Measurements from ENCODE around the gene JPT2.
"Not testable (repeated sequence)": the region's sequence is repeated elsewhere in the genome, so short reads cannot be mapped to it uniquely, and the experiment has no call there.

The JPT2 gene

DNA sequence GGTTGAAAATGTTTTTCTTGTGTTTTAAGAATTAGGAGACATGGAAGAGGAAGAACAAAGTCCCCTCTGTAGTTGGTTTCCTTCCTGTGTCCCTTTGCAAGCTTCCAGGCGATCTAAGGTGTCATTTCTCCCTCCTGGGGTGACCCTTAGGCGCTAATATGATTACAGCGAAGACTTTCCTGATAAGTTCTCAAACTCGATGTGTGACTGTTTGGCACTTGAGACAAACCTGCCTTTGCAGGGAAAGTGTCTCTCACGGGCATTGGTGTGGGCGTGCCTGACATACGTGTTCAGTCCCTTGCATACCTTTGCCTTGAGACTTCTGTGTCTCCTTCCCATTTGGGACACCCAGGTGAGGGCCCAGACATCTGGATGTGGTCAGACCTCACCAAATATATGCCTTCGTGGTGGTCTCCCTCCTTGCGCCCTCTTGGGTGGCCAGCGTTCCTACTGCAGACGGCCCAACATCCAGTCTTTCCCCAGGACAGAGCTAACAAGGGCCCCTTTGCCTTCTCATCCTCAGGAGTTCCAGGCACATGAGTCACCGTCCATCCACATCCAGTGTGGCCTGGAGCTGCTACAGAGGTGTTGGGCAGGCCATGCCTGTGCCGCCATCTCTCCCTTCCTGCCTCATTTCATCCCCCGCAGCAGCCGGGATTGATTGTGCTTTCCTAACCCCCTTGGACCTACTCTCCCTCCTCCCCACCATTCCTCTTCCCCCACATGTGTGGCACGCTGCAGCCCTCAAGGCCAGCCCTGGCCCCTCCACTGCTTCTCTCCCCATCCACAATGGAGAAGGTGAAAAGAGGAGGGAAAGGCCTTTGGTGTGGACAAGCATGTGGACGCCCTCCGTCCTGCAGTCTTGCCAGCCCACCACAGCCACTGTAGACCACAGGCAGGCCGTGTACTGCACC lies 3.1 kb upstream of the JPT2 start:
- DNase-seq (ENCODE audit: low read depth) = no peak

DNA sequence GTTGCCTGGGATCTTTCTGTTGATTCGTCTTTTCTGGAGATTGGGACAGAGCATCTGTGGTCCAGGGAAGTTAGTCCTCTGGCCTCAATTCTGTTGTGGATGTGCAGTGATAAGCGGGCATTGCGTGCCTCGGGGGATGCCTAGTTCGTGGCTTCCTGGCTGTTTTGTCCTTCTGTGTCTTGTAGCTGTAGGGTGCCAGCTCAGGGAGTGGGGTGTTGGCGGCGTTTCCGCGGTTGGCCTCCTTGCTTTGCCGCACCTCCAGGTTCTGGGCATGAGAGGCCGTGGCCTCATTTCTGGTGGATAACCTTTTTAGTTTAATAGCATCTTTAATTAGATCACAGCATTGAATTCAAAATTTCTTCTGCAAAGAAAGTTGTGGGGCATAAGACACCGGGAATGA lies 1.4 kb upstream of the JPT2 start:
- no peak for DNase-seq (ENCODE audit: low read depth)

DNA sequence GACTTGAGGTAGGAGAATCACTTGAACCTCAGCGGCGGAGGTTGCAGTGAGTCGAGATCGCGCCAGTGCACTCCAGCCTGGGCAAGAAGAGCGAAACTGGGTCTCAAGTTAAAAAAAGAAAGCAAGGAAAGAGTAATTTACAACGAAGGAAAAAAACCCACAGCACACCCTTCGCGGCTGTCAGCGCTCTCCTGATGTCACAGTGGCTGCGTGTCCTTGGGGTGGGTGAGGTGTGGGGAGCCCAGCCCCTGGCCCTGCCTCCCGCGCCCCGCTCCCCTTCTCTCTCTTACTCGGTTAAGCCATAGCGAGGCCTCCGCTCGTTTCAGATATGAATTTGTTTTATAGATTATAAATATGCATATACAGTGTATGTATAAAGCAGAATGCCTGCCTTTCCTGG lies 740 bp upstream of the JPT2 start:
- DNase-seq (ENCODE audit: low read depth) = no peak

DNA sequence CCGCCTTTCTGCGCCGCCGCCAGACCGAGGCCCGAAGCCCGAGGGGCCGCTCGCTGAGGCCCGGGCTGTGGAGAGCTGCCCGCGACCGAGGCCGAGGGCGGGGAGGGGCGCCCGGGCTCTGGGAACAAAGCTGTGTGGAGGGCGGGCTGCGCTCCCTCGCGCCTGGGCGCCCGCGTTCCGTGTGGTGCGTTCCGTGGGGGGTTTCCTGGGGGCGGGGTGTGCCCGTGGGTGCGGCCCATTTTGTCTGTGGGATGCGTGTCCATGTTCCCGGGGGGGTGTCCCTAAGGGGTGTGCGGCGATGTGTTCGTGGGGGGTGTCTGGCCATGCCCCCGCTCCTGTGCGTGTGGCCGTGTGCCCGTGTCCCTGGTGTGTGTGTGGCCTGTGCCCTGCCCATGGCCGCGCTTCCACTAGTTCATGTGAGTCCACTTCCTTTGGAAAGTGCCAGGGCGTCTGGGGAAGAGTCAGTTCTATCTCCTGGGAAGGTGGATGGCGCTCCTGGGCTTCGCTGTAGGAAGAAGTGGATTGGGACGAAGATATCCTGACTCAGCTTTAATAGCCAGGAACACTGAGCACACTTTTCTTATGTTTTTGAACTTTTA lies 520 bp downstream of the JPT2 start:
- DNase-seq (ENCODE audit: low read depth) = peak; percentile 20

DNA sequence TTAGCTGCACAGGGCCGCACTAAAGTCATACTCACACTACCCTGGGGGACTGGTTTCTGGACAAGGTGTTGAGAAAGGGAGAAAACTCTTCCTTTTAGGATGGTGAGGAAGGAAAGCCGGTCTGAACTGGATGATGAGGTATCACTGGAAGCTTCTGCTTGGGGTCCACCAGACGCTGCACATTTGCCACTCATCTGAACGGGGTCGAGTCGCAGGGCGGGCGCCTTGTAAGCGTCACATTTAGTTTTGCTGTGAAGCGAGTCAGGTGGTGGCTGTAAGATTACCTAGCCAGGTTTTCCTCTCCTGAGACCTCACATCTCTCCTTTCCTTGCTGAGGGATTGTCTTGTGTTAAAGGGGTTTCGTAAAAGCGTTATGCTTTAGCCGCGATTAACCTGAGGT lies 2.3 kb downstream of the JPT2 start:
- DNase-seq (ENCODE audit: low read depth) = no peak

DNA sequence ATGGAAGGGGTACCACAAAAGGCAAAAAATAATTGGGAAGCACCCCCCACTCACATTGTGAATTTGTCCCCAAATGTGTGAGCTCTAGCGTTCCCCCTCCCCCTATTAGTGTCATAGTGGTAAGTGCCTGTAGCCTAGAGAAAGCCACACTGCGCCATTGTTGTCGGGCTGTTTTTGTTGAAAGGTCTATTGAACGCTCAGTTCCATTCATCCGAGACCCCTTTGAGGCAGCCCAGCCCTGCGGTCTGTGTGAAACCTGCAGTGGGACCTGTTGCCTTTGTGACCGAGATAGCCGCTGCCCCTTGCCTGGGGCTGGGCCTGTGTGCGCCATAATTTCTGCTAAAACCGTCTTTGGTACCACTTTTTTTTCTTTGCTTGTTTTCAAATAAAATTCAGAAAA lies 3.0 kb downstream of the JPT2 start:
- no peak for DNase-seq (ENCODE audit: low read depth)

DNA sequence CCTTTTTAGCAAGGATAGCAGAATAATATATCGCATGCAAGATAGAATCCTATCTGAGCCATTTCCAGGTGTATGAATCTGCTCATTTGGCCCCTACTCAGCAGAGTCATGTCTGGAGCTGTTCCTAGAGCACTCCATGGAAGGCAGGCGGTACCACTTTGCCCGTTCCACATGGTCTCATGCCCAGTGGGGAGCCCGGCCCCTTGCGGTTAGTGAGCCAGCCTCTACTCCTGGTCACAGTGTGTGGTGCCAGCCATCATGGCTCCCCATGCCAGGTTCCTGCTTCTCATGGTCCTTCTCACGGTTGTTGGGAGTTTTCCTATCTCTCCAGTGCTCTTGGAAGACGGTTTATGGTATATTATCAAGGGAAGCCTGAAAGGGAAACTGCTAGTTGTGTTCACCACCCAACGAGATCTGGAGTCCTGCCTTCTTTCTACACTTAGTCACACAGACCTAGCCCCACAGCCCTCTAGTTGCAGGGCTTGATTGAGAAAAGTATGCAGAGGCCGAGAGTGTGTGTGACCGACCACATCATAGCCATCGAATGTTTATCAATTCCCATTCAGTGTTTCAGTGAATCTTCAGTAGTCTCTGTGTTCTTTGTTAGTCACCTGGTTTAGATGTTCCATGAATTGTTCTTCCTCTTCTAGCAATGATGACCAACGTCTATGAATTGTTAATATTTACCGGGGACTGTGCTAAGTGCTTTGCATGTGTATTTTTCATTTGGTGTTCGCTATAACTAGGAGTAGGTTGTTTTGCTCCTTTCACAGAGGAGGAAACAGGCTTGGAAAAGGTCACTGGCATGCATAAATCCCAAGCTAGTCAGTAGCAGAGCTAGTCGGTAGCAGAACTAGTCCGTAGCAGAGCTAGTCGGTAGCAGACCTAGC lies 9.6 kb downstream of the JPT2 start:
- no peak for DNase-seq (ENCODE audit: low read depth)

DNA sequence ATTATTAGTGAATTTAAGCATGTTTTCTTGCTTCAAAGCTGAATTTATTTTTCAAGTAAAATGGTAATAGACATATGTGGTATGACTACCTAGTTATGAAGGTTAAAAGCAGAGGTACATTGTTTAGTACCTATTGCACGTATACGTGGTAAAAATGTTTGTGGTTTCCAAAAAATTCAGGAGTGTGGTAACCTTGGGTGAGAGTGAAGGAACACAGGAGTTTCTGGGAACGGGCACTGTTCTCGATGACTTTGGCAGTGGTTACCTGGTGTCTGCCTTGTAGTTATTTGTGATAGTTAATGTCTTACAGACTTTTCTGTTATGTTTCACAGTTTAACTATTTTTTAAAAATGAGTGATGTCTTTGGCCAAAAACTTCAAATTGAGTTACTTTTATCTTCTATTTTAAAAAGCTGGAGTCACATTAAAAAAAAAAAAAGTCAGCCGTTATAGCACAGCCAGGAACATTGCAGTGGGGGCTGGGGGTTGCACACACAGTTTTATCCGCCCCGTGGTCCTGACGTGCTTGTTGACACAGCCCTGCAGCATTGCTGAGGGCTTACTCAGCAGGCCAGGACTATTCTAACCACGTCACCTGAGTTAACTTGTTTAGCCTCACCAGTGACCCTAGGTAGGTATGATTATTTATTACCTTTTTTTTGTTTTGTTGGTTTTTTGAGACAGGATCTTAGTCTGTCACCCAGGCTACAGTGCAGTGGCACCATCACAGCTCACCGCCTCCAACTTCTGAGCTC lies 10.9 kb downstream of the JPT2 start:
- no peak for DNase-seq (ENCODE audit: low read depth)

DNA sequence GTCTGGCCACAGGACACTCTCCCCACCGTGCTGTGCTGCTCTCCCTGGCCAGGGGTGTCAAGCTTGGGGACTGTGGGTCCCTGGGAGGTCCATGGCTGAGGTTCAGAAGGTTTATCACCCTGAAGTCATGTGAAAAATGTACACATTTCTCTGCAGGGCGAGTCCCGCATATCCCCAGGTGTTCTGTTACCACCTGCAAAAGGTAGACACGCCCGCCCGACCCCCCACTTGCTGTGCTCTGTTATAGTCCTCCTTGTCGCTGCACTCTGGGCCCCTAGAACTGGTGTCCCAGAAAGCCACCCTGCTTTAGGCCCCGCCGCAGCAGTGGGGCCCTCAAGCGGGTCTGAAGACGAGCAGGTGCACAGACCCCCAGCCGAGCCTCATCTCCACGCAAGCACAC lies 11.8 kb downstream of the JPT2 start:
- DNase-seq (ENCODE audit: low read depth) = no peak

DNA sequence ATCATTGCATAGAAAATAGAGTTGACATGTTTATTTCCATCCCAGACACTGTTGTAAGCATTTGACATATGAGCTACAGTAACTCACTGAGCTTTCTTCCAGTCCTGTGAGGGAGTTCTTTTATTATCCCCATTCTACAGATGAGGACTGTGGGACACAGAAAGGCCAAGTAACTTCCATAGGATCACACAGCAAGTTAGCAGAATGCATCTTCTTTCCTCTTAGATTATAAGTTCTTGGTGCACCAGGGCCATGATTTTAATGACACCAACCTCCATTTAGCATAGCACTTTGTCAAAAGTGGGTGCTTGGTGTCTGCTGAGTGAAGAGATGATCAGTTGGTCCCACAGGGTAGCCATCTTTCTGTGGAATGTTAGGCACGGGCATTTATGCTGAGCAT lies 12.7 kb downstream of the JPT2 start:
- no peak for DNase-seq (ENCODE audit: low read depth)

DNA sequence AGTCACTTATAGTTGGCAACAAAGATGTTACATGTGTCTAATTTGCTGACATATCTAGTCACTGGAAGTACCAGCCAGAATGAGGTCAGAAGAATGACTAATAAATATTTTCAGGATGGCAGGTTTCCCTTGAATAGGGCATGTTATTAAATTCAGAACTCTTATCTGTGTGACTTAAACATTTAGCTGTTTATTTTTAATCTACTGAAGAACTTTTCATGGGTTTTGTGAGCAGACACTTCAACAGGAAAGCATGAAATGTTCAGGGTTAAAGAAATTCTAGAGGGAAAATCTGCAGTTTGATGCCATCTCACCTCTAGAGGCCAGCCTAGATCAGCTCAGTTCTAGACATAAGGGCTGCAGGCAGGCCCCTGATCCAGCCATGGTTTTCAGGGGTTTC lies 13.2 kb downstream of the JPT2 start:
- no peak for DNase-seq (ENCODE audit: low read depth)

DNA sequence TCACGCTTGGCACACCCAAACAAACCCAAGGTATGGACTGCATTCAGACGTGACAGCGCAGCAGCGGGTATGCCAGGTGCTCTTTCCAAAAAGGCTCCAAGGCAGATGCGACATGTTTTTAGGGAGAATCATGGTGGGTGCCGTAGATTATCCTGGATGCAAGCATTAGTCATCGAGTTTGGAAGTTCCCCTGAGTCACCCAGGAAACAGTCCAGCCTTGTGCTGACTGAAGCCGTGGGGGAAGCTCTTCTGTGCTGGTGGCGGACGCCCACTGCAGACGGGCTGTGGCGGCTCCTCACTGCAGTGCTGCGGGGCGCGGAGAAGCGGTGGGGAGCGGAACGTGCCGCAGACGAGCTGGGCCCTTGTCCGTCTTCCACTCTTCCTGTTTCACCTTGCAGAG lies 13.9 kb downstream of the JPT2 start:
- no peak for DNase-seq (ENCODE audit: low read depth)

DNA sequence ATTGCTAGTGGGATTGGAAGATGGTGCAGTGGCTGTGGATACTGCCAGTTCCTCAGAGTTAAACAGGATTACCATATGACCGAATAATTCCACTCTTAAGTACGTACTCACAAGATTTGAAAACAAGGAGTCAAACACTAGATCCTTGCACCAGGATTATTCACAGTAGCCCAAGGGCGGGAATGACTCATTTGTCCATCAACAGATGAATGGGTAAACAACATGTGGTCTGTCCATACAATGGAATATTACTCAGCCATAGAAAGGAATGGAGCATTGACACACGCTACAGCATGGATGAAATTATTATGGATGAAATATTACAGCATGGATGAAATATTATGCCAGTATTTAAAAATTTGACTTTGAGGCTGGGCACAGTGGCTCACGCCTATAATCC lies 18.8 kb downstream of the JPT2 start:
- no peak for DNase-seq (ENCODE audit: low read depth)

DNA sequence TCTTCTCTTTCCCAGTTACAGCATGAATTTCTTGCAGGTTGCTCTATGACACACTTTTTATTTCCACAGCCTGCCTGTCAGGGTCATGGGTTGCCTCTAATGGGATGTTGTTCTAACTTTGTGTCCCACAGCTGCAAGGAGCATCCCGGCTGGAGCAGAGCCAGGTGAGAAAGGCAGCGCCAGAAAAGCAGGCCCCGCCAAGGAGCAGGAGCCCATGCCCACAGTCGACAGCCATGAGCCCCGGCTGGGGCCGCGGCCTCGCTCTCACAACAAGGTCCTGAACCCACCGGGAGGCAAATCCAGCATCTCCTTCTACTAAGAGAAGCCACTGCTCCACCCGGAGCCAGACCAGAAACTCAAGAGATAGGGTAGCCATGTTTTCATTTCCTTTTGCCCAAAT lies 20.6 kb downstream of the JPT2 start:
- DNase-seq (ENCODE audit: low read depth) = no peak

DNA sequence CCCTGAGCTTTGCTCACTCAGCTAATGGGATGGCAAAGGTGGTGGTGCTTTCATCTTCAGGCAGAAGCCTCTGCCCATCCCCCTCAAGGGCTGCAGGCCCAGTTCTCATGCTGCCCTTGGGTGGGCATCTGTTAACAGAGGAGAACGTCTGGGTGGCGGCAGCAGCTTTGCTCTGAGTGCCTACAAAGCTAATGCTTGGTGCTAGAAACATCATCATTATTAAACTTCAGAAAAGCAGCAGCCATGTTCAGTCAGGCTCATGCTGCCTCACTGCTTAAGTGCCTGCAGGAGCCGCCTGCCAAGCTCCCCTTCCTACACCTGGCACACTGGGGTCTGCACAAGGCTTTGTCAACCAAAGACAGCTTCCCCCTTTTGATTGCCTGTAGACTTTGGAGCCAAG lies 22.2 kb downstream of the JPT2 start:
- DNase-seq (ENCODE audit: low read depth) = no peak

DNA sequence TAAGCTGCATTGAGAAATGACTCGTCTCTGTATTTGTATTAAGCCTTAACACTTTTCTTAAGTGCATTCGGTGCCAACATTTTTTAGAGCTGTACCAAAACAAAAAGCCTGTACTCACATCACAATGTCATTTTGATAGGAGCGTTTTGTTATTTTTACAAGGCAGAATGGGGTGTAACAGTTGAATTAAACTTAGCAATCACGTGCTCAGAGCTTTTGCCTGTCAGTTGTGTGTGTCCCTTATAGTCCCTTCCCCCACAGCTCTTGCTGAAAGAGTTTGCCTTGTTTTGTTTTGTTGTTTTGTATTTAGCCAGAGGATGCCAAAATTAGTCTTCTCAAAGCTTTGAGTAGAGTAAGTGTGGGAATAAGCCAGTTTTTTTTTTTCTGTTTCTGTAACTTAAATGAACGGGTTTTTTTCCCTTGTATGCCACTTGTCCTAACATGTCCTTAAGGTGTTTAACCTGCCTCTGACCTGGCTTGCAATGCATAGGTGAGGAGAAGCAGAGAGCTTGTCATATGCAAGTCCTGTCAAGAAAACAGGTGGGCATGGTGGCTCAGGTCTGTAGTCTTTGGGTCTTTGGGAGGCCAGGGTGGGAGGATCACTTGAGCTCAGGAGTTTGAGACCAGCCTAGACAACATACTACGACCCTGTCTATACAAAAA lies 23.3 kb downstream of the JPT2 start:
- DNase-seq (ENCODE audit: low read depth) = no peak

DNA sequence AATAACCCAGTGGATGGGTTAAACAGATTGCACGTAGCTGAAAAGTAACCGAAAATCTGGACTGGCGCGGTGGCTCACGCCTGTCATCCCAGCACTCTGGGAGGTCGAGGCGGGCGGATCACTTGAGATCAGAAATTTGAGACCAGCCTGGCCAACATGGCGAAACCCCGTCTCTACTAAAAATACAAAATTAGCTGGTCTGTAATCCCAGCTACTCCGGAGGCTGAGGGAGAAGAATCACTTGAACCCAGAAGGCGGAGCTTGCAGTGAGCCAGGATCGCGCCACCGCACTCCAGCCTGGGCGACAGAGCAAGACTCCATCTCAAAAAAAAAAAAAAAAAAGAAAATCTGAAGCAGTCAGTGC lies 27.2 kb downstream of the JPT2 start:
- DNase-seq (ENCODE audit: low read depth) = not testable (repeated sequence)

DNA sequence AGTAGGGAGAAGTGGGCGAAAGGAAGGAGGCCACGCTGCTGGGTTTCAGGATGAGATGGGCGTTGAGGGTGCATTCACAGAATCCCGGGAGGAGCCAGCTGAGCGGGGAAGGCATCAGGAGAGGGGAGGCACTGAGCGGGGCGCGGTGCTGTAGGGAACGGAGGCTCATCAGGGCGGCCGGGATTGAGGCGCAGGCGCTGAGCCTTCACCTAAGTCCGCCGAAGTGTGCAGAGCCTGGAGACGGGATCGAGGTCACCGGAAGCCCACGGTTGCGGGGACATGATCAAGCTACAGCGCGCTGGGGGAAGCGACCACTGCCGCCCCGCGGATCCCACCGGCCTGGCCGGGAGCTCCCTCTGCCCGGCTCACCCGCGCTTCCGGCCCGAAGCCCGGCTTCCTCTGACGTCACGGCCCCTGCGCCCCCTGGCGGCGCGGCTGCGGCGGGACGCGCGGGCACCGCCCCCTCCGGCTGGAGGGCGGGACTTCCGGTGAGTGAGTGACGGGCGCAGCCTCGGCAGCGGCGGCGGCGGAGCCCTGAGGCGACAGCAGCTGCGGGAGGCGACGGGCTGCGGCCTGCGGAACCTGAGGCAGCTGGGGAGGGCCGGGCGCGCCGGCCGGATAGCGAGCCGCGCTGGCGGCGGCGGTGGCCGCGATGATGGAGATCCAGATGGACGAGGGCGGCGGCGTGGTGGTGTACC lies 27.8 kb downstream of the JPT2 start, which contains the start of gene MAPK8IP3:
TSS of gene MAPK8IP3 (plus strand) at position 508 of the 698 bp plus-strand sequence. CDS start at position 653, 145 bp downstream.
- peak; percentile 91 for DNase-seq (ENCODE audit: low read depth)

DNA sequence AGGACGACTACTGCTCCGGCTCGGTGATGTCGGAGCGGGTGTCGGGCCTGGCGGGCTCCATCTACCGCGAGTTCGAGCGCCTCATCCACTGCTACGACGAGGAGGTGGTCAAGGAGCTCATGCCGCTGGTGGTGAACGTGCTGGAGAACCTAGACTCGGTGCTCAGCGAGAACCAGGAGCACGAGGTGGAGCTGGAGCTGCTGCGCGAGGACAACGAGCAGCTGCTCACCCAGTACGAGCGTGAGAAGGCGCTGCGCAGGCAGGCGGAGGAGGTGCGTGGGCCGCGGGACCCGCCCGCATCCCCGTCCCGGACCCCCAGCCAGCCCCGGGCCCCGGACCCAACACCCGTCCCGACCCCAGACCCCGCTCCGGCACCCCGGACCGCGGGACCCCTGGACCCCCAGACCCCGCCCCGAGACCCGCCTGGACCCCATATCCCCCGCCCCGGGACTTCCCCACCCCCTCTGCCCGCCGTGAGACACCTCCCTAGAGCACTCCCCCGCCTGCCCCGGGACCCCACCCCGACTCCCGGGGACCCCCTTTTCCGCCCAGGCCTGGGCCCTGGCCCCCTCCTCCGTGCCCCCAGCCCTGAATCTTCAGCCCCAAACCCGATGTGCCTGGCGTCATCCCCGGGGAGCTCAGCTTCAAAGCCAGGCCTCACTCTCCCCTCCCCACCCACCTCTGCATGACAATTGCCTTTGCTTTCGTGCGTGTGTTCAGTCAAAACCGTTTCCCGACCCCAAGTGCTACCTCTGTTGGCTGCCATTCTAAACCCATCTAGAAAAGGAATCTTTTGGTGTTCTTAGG lies 28.5 kb downstream of the JPT2 start:
- DNase-seq (ENCODE audit: low read depth) = peak; percentile 17
